Activated CD4-positive, alpha-beta memory T cell treated with anti-CD3 and anti-CD28 coated beads, Interleukin-2, amount 10 ng/mL, durations not matched to agents 7 days and 5 days (primary cell): Measurements from ENCODE around the gene RBM28. TPM values are rescaled to one million over a fixed set of nuclear protein-coding genes. Genes with fewer than 3 reads are reported as not detected.
A peak's percentile ranks its signal among the peaks of the same experiment; 100 is the strongest.

Experiments
- CTCF ChIA-PET: fragments of 350-600 bp; sonication (Branson Sonifier 250); formaldehyde crosslinking; loops from one replicate; lab custom pipeline; 2021; ENCODE audit warnings: antibody characterized with exemption, inconsistent platforms; lab: Charles Lee
- POLR2A ChIA-PET: fragments of 350-600 bp; sonication (Branson Sonifier 250); formaldehyde crosslinking; loops from one replicate; lab custom pipeline; 2021; ENCODE audit warnings: antibody characterized with exemption; lab: Charles Lee
- DNase-seq: peaks from one replicate; pipeline ENCODE4 v3.0.0-alpha.2; 2020
- H3K27ac Mint-ChIP-seq: one replicate; pipeline ENCODE4 v1.8.0; 2021; ENCODE audit warnings: mild to moderate bottlenecking, mixed read lengths
- H3K27me3 Mint-ChIP-seq: one replicate; pipeline ENCODE4 v1.8.0; 2021; ENCODE audit warnings: mixed read lengths
- H3K36me3 Mint-ChIP-seq: one replicate; pipeline ENCODE4 v1.8.0; 2021; ENCODE audit warnings: low read depth, mixed read lengths
- H3K4me1 Mint-ChIP-seq: one replicate; pipeline ENCODE4 v1.8.0; 2021; ENCODE audit warnings: mixed read lengths
- H3K4me3 Mint-ChIP-seq: one replicate; pipeline ENCODE4 v1.8.0; 2021; ENCODE audit warnings: mild to moderate bottlenecking, mixed read lengths
- H3K9me3 Mint-ChIP-seq: one replicate; pipeline ENCODE4 v1.8.0; 2021; ENCODE audit warnings: mixed read lengths
- total RNA-seq, 2 experiments: library from RNA; stranded (reverse); gene quantifications; one replicate each; pipeline ENCODE4 v1.2.3, GENCODE V29; 2021

RBM28 gene
- total RNA-seq, 2 experiments from 2014 or later, result 30.7 to 34.8 TPM

GRCh38 chr7:128385988-128386925 lies 42.5 kb upstream of the RBM28 start:
- Mint-ChIP-seq H3K27ac (no peak overlapping the region), H3K27me3 (peaks cover 3% of the 10 kb centered on the region), H3K9me3 (no peaks in the 10 kb centered on the region), H3K36me3 (no peaks in the 10 kb centered on the region), H3K4me1 (no peaks in the 10 kb centered on the region), H3K4me3 (no peak overlapping the region)
- POLR2A ChIA-PET, result interaction anchor here (0.8 to 1.9 kb wide), 3 partner anchors 39 to 69 kb away, joined by 3 to 10 read pairs (median 6); partner anchors contain the start of gene RBM28
- no peak for DNase-seq
- CTCF ChIA-PET, result interaction anchor here (0.9 to 4.4 kb wide), 15 partner anchors 9 to 251 kb away, joined by 3 to 52 read pairs (median 12); partner anchors contain the start of genes HILPDA and RBM28

- Mint-ChIP-seq H3K27ac (no peak overlapping the region), H3K9me3 (no peaks in the 10 kb centered on the region), H3K27me3 (peaks cover 3% of the 10 kb centered on the region), H3K4me1 (no peaks in the 10 kb centered on the region), H3K36me3 (no peaks in the 10 kb centered on the region), H3K4me3 (no peak overlapping the region)
- ChIA-PET CTCF (interaction anchor here (2.5 to 4.4 kb wide), 2 partner anchors 13 to 37 kb away, joined by 10 to 24 read pairs; no protein-coding TSS in a partner anchor), POLR2A (no interaction called here)
- no peak for DNase-seq
These were observed 41.0 kb upstream of the RBM28 start for GRCh38 chr7:128384726-128385125.

- H3K27ac Mint-ChIP-seq, result no peak overlapping the region
- POLR2A ChIA-PET, result interaction anchor here (1.6 kb wide), 1 partner anchor 32 kb away, joined by 3 read pairs; no protein-coding TSS in a partner anchor
- H3K4me1 Mint-ChIP-seq, result no peaks in the 10 kb centered on the region
- H3K4me3 Mint-ChIP-seq, result no peak overlapping the region
- H3K36me3 Mint-ChIP-seq, result no peaks in the 10 kb centered on the region
- peaks cover 3% of the 10 kb centered on the region for H3K27me3 Mint-ChIP-seq
- H3K9me3 Mint-ChIP-seq, result no peaks in the 10 kb centered on the region
- CTCF ChIA-PET, result interaction anchor here (2.5 to 4.4 kb wide), 2 partner anchors 14 to 36 kb away, joined by 10 to 24 read pairs; no protein-coding TSS in a partner anchor
- no peak for DNase-seq
These were observed 40.1 kb upstream of the RBM28 start for GRCh38 chr7:128383776-128384175.

DNA sequence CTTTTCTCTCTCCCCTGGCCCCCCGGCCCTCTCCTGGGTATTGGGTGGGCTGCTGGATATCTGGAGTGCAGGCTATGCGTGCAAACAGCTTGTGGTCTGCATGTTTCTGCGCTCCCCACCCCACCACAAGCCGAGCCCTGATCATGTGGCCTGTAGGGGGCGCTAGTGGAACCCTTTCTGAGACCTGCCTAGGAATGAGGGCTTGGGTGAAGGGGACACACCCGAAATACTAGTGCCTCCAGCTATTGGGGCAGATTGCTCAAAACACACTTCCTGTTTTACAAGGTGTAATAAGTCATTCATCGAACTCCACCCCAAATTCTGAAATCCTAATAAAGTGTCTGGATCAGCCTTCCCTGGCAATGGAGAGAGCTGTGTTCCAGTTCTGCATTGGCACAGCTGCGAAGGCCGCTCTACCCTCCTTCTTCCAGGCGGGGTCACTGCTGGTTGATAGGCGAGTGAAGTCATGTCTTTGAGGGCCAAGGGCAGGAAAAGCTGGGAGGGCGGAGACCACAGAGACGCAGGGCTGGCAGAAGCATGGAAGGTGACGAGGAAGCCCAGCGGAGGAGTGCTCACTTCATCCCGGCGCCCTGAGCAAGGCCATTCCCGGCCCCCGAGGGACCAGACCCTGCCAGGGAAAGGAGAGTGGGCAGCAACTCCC lies 37.6 kb upstream of the RBM28 start:
- Mint-ChIP-seq H3K9me3 (no peaks in the 10 kb centered on the region), H3K4me1 (no peaks in the 10 kb centered on the region), H3K27me3 (peaks cover 1% of the 10 kb centered on the region), H3K4me3 (no peak overlapping the region), H3K27ac (no peak overlapping the region), H3K36me3 (no peaks in the 10 kb centered on the region)
- POLR2A ChIA-PET, result no interaction called here
- peak; percentile 44 for DNase-seq
- CTCF ChIA-PET, result interaction anchor here (0.7 to 2.2 kb wide), 14 partner anchors 8 to 80 kb away, joined by 3 to 14 read pairs (median 4); partner anchors contain the start of gene RBM28

- Mint-ChIP-seq H3K4me3 (no peak overlapping the region), H3K4me1 (no peaks in the 10 kb centered on the region), H3K27me3 (peaks cover 3% of the 10 kb centered on the region), H3K9me3 (no peaks in the 10 kb centered on the region), H3K36me3 (no peaks in the 10 kb centered on the region), H3K27ac (no peak overlapping the region)
- ChIA-PET CTCF (interaction anchor here (0.7 to 2.2 kb wide), 13 partner anchors 7 to 80 kb away, joined by 3 to 14 read pairs (median 3); no protein-coding TSS in a partner anchor), POLR2A (no interaction called here)
- DNase-seq, result no peak
These were observed 36.9 kb upstream of the RBM28 start for GRCh38 chr7:128380483-128381106.

- no peak for DNase-seq
- Mint-ChIP-seq H3K4me3 (no peak overlapping the region), H3K27ac (no peak overlapping the region), H3K4me1 (no peaks in the 10 kb centered on the region), H3K27me3 (peaks cover 3% of the 10 kb centered on the region), H3K9me3 (no peaks in the 10 kb centered on the region), H3K36me3 (no peaks in the 10 kb centered on the region)
- ChIA-PET CTCF (interaction anchor here (1.0 to 2.2 kb wide), 4 partner anchors 12 to 81 kb away, joined by 3 to 14 read pairs (median 3); no protein-coding TSS in a partner anchor), POLR2A (no interaction called here)
These were observed 36.3 kb upstream of the RBM28 start for GRCh38 chr7:128379900-128380479.

DNA sequence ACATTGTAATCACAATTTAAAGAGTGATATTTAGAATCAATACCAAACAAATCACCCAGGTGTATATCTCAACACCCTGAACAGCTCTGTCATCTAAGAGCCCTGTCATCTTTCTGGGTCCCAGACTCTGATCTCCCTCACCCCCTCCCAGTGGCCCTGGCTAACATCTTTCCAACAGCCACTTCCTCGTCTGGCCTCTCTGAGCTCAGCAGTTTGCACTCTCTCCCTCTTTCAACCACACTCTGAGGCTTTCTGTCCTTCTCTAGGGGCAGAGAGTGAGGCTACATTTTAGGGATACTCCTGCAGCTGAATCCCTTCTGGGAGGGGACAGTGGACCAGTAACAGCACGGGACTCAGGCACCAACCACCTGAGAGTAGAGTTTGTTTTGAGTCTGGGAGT lies 34.9 kb upstream of the RBM28 start:
- H3K4me1 Mint-ChIP-seq, result no peaks in the 10 kb centered on the region
- no peak for DNase-seq
- CTCF ChIA-PET, result interaction anchor here (1.2 to 3.2 kb wide), 3 partner anchors 8 to 46 kb away, joined by 4 to 15 read pairs (median 7); no protein-coding TSS in a partner anchor
- POLR2A ChIA-PET, result interaction anchor here (0.7 kb wide), 1 partner anchor 35 kb away, joined by 3 read pairs; the partner anchor contains the start of gene RBM28
- H3K27ac Mint-ChIP-seq, result no peak overlapping the region
- H3K4me3 Mint-ChIP-seq, result no peak overlapping the region
- H3K27me3 Mint-ChIP-seq, result peaks cover 8% of the 10 kb centered on the region
- no peaks in the 10 kb centered on the region for H3K9me3 Mint-ChIP-seq
- no peaks in the 10 kb centered on the region for H3K36me3 Mint-ChIP-seq

- Mint-ChIP-seq H3K9me3 (no peaks in the 10 kb centered on the region), H3K27me3 (peaks cover 16% of the 10 kb centered on the region), H3K36me3 (no peaks in the 10 kb centered on the region), H3K27ac (no peak overlapping the region), H3K4me3 (no peak overlapping the region), H3K4me1 (no peaks in the 10 kb centered on the region)
- DNase-seq, result no peak
- POLR2A ChIA-PET, result no interaction called here
- CTCF ChIA-PET, result interaction anchor here (0.6 to 3.2 kb wide), 2 partner anchors 11 to 96 kb away, joined by 4 to 15 read pairs; no protein-coding TSS in a partner anchor
These were observed 32.4 kb upstream of the RBM28 start for GRCh38 chr7:128376077-128376476.

DNA sequence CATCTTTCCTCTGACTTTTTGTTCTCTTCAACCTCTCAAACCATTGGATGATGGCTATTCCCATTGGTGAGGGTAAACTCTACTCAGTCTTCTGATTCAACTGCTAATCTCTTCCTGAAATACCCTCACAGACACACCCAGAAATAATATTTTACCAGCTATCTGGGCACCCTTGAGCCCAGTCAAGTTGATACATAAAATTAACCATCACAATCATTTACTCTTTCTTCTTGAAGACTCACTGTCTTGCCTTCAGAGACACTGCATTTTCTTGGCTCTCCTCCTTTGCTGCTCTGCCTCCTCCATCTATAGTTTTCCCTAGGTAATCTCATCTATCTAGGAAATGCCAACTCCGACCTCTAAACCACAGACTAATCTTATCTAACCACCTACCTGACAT lies 30.3 kb upstream of the RBM28 start:
- H3K4me3 Mint-ChIP-seq, result no peak overlapping the region
- H3K9me3 Mint-ChIP-seq, result no peaks in the 10 kb centered on the region
- DNase-seq, result no peak
- CTCF ChIA-PET, result interaction anchor here (1.1 to 1.3 kb wide), 3 partner anchors 14 to 27 kb away, joined by 3 to 6 read pairs (median 5); no protein-coding TSS in a partner anchor
- peaks cover 20% of the 10 kb centered on the region for H3K27me3 Mint-ChIP-seq
- POLR2A ChIA-PET, result no interaction called here
- H3K36me3 Mint-ChIP-seq, result no peaks in the 10 kb centered on the region
- H3K27ac Mint-ChIP-seq, result no peak overlapping the region
- H3K4me1 Mint-ChIP-seq, result no peaks in the 10 kb centered on the region

DNA sequence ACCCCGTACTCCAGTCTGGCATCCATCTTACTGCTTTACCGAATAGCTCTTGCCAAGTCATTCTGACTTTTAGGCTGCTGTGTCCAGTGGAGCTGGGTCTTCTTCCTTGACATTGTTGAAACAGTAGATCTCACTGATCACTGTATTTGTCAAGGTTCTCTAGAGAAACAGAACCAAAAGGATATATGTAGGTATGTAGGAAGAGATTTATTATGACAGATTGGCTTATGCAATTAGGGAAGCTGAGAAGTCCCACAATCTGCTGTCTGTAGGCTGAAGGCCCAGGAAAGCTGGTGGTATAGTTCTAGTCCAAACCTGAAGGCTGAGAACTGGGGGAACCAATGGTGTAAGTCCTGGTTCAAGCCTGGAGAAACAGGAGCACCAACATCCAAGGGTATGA lies 29.9 kb upstream of the RBM28 start:
- Mint-ChIP-seq H3K9me3 (no peaks in the 10 kb centered on the region), H3K4me3 (no peak overlapping the region), H3K27ac (no peak overlapping the region), H3K27me3 (peaks cover 20% of the 10 kb centered on the region), H3K36me3 (no peaks in the 10 kb centered on the region), H3K4me1 (no peaks in the 10 kb centered on the region)
- ChIA-PET POLR2A (interaction anchor here (0.8 kb wide), 1 partner anchor 625 kb away, joined by 3 read pairs; no protein-coding TSS in a partner anchor), CTCF (interaction anchor here (0.6 to 1.3 kb wide), 4 partner anchors 8 to 53 kb away, joined by 3 to 6 read pairs (median 4); no protein-coding TSS in a partner anchor)
- no peak for DNase-seq

- ChIA-PET CTCF (no interaction called here), POLR2A (no interaction called here)
- Mint-ChIP-seq H3K4me3 (no peak overlapping the region), H3K36me3 (no peaks in the 10 kb centered on the region), H3K27me3 (peaks cover 36% of the 10 kb centered on the region), H3K4me1 (no peaks in the 10 kb centered on the region), H3K27ac (no peak overlapping the region), H3K9me3 (no peaks in the 10 kb centered on the region)
- DNase-seq, result no peak
These were observed 26.8 kb upstream of the RBM28 start for GRCh38 chr7:128370491-128370890.

DNA sequence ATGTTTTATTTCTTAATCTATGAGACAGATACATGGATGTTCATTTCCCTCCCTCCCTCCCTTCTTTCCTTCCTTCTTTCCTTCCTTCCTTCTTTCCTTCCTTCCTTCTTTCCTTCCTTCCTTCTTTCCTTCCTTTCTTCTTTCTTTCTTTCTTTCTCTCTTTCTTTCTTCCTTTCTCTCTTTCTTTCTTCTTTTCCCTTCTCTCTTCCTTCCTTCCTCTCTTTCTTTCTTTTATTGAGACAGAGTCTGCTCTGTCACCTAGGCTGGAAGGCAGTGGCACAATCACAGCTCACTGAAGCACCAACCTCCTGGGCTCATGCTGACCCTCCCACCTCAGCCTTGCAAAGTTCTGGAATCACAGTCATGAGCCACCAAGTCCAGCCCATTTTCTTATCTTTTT lies 23.3 kb upstream of the RBM28 start:
- Mint-ChIP-seq H3K9me3 (no peaks in the 10 kb centered on the region), H3K36me3 (no peaks in the 10 kb centered on the region), H3K4me3 (no peak overlapping the region), H3K27ac (no peak overlapping the region), H3K4me1 (peaks cover 9% of the 10 kb centered on the region), H3K27me3 (peaks cover 59% of the 10 kb centered on the region)
- no peak for DNase-seq
- ChIA-PET POLR2A (no interaction called here), CTCF (interaction anchor here (1.0 kb wide), 1 partner anchor 11 kb away, joined by 7 read pairs; no protein-coding TSS in a partner anchor)
